Caco-2 (cell line): ENCODE results near the gene VPREB1. TPM values are rescaled to one million over a fixed set of nuclear protein-coding genes. Genes with fewer than 3 reads are reported as not detected.

ENCODE experiments used
- BruUV-seq: library from RNA; stranded (reverse); fragments of 400-500 nt; replicated peaks from 2 replicates; lab custom pipeline; 2021; lab: Mats Ljungman, UMichigan
- CTCF ChIA-PET: fragments of 300-600 bp; sonication (Branson Sonifier 250); formaldehyde crosslinking; loops from one replicate; lab custom pipeline; 2022; ENCODE audit warnings: antibody characterized with exemption; lab: Charles Lee
- POLR2A ChIA-PET: fragments of 300-600 bp; sonication (Branson Sonifier 250); formaldehyde crosslinking; loops from one replicate; lab custom pipeline; 2022; ENCODE audit warnings: antibody characterized with exemption; lab: Charles Lee
- DNase-seq, 2 experiments: peaks; one replicate each; pipeline versions ENCODE4 v3.0.0 to v3.0.0-alpha.2; 2020 to 2022
- H3K27me3 ChIP-seq: replicated peaks from 2 replicates; pipeline ENCODE4 v1.6.0; 2011; ENCODE audit warnings: low read length; ENCODE audit not compliant: control insufficient read depth, insufficient read depth
- H3K36me3 ChIP-seq: 2 replicates; pipeline ENCODE4 v1.5.1; 2011; ENCODE audit warnings: low read length; ENCODE audit not compliant: control insufficient read depth, insufficient read depth
- H3K4me1 ChIP-seq: fragments of 250-450 bp; sonication (Bioruptor Pico); 2 replicates; pipeline ENCODE4 v1.5.1; 2020; ENCODE audit warnings: mild to moderate bottlenecking
- H3K4me3 ChIP-seq: 2 replicates; pipeline ENCODE4 v1.5.1; 2011; ENCODE audit warnings: low read depth, mild to moderate bottlenecking, control low read depth, low read length
- H3K9me3 ChIP-seq: fragments of 250-450 bp; sonication (Bioruptor Pico); 2 replicates; pipeline ENCODE4 v1.5.1; 2020; ENCODE audit warnings: mild to moderate bottlenecking, moderate library complexity
- H3K27ac Mint-ChIP-seq: one replicate; pipeline ENCODE4 v1.8.0; 2022; ENCODE audit warnings: mixed read lengths; ENCODE audit not compliant: unreplicated experiment
- H3K27me3 Mint-ChIP-seq: one replicate; pipeline ENCODE4 v1.8.0; 2022; ENCODE audit warnings: mixed read lengths; ENCODE audit not compliant: insufficient read depth, unreplicated experiment
- H3K36me3 Mint-ChIP-seq: one replicate; pipeline ENCODE4 v1.8.0; 2022; ENCODE audit warnings: mild to moderate bottlenecking, mixed read lengths; ENCODE audit not compliant: insufficient read depth, unreplicated experiment
- H3K4me1 Mint-ChIP-seq: one replicate; pipeline ENCODE4 v1.8.0; 2022; ENCODE audit warnings: low read depth, mixed read lengths; ENCODE audit not compliant: unreplicated experiment
- H3K4me3 Mint-ChIP-seq: one replicate; pipeline ENCODE4 v1.8.0; 2022; ENCODE audit warnings: mild to moderate bottlenecking, moderate library complexity, mixed read lengths; ENCODE audit not compliant: unreplicated experiment
- H3K9me3 Mint-ChIP-seq: one replicate; pipeline ENCODE4 v1.8.0; 2022; ENCODE audit warnings: mixed read lengths; ENCODE audit not compliant: unreplicated experiment
- CTCF ChIP-seq, 2 experiments: fragments of 200-600 bp in 1 of 2; IDR thresholded peaks; 1 replicate in 1 of 2; 2 replicates in 1 of 2; pipeline versions ENCODE4 v1.5.1 to v1.8.0; 2011 to 2022; ENCODE audit warnings: antibody characterized with exemption in 1 of 2, control low read depth in 1 of 2, inconsistent platforms in 1 of 2, low read depth in 1 of 2, low read length in 1 of 2, mild to moderate bottlenecking in 1 of 2, moderate library complexity in 1 of 2; ENCODE audit not compliant: insufficient read depth in 1 of 2, severe bottlenecking in 1 of 2, unreplicated experiment in 1 of 2
- intact Hi-C: fragments of 100-400 bp; cut with micrococcal nuclease; formaldehyde crosslinking; loops from one replicate; pipeline ENCODE4 v1.10.0; 2022; ENCODE audit not compliant: unreplicated experiment
- total RNA-seq: library from RNA; stranded (reverse); gene quantifications from 2 replicates; pipeline ENCODE4 v1.2.3, GENCODE V29; 2022

The VPREB1 gene
- total RNA-seq, 1 experiment from 2014 or later: not detected

GRCh38 chr22:22241554-22241898 lies 3.1 kb upstream of the VPREB1 start:
- H3K27me3 ChIP-seq: no peaks in the 10 kb centered on the region
- Mint-ChIP-seq H3K27me3 (peaks cover 7% of the 10 kb centered on the region), H3K27ac (no peak overlapping the region), H3K9me3 (no peaks in the 10 kb centered on the region), H3K4me1 (no peaks in the 10 kb centered on the region), H3K36me3 (no peaks in the 10 kb centered on the region), H3K4me3 (no peak overlapping the region)
- DNase-seq: no peak
- ChIA-PET CTCF (no interaction called here), POLR2A (no interaction called here)
- TF ChIP-seq CTCF (IDR thresholded peaks at IDR 0.05; ENCODE audit: insufficient read depth in 1 of 2, low read depth in 1 of 2, low read length in 1 of 2, severe bottlenecking in 1 of 2, unreplicated experiment in 1 of 2): no peak
- no peaks in the 10 kb centered on the region for H3K9me3 ChIP-seq
- BruUV-seq: no TSS peak
- H3K36me3 ChIP-seq: no peaks in the 10 kb centered on the region
- intact Hi-C loops: no loop called here
- no peak overlapping the region for H3K4me3 ChIP-seq
- H3K4me1 ChIP-seq: peaks cover under 1% of the 10 kb centered on the region; the same call in 1 of the 2 replicates

GRCh38 chr22:22242488-22242887 lies 2.1 kb upstream of the VPREB1 start:
- Mint-ChIP-seq H3K27me3 (peaks cover 7% of the 10 kb centered on the region), H3K27ac (no peak overlapping the region), H3K4me1 (no peaks in the 10 kb centered on the region), H3K9me3 (no peaks in the 10 kb centered on the region), H3K36me3 (no peaks in the 10 kb centered on the region), H3K4me3 (no peak overlapping the region)
- Histone ChIP-seq H3K36me3 (no peaks in the 10 kb centered on the region), H3K27me3 (no peaks in the 10 kb centered on the region), H3K4me1 (no peaks in the 10 kb centered on the region), H3K9me3 (no peaks in the 10 kb centered on the region), H3K4me3 (no peak overlapping the region)
- DNase-seq: no peak
- ChIA-PET CTCF (interaction anchor here (0.6 kb wide), 1 partner anchor 24 kb away, joined by 4 read pairs; no protein-coding TSS in a partner anchor), POLR2A (no interaction called here)
- BruUV-seq: no TSS peak
- intact Hi-C loops: no loop called here
- no peak for TF ChIP-seq CTCF (IDR thresholded peaks at IDR 0.05; ENCODE audit: insufficient read depth in 1 of 2, low read depth in 1 of 2, low read length in 1 of 2, severe bottlenecking in 1 of 2, unreplicated experiment in 1 of 2)

- no peaks in the 10 kb centered on the region for H3K27me3 ChIP-seq
- no peak overlapping the region for H3K4me3 Mint-ChIP-seq
- DNase-seq: no peak
- intact Hi-C loops: no loop called here
- BruUV-seq: no TSS peak
- CTCF ChIA-PET: no interaction called here
- no peaks in the 10 kb centered on the region for H3K4me1 Mint-ChIP-seq
- H3K4me3 ChIP-seq: no peak overlapping the region
- H3K27me3 Mint-ChIP-seq: peaks cover 7% of the 10 kb centered on the region
- no peaks in the 10 kb centered on the region for H3K36me3 ChIP-seq
- no peak for TF ChIP-seq CTCF (IDR thresholded peaks at IDR 0.05; ENCODE audit: insufficient read depth in 1 of 2, low read depth in 1 of 2, low read length in 1 of 2, severe bottlenecking in 1 of 2, unreplicated experiment in 1 of 2)
- H3K9me3 ChIP-seq: no peaks in the 10 kb centered on the region
- H3K27ac Mint-ChIP-seq: no peak overlapping the region
- POLR2A ChIA-PET: interaction anchor here (0.5 kb wide), 1 partner anchor 491 kb away, joined by 3 read pairs; no protein-coding TSS in a partner anchor
- H3K36me3 Mint-ChIP-seq: no peaks in the 10 kb centered on the region
- no peaks in the 10 kb centered on the region for H3K4me1 ChIP-seq
- H3K9me3 Mint-ChIP-seq: no peaks in the 10 kb centered on the region
Observed at GRCh38 chr22:22243033-22243680, 1.4 kb upstream of the VPREB1 start.
